Brain microvascular endothelial cell (primary cell): ENCODE measurements around the gene CFAP97.
A peak's percentile ranks its signal among the peaks of the same experiment; 100 is the strongest.

Experiments
- DNase-seq: peaks from one replicate; pipeline ENCODE4 v3.0.0-alpha.2; 2020
- H3K27ac ChIP-seq: fragments of 250-450 bp; sonication (Bioruptor Pico); 2 replicates; pipeline ENCODE4 v1.5.1; 2020; ENCODE audit warnings: mild to moderate bottlenecking, moderate library complexity
- H3K27me3 ChIP-seq: fragments of 250-450 bp; sonication (Bioruptor Pico); replicated peaks from 2 replicates; pipeline ENCODE4 v1.5.1; 2020; ENCODE audit warnings: mild to moderate bottlenecking
- H3K36me3 ChIP-seq: fragments of 250-450 bp; sonication (Bioruptor Pico); replicated peaks from 2 replicates; pipeline ENCODE4 v1.5.1; 2020; ENCODE audit warnings: mild to moderate bottlenecking
- H3K4me3 ChIP-seq: 2 replicates; pipeline ENCODE4 v1.5.1; 2011; ENCODE audit warnings: low read depth, mild to moderate bottlenecking, control low read depth, low read length, moderate library complexity
- CTCF ChIP-seq: IDR thresholded peaks from 2 replicates; pipeline ENCODE4 v1.5.1; 2011; ENCODE audit warnings: low read depth, mild to moderate bottlenecking, moderate library complexity, low read length, control low read depth, inconsistent platforms; ENCODE audit errors: missing control alignments
- in situ Hi-C: cut with HindIII; loops from 2 replicates; pipeline ENCODE4 v1.10.0; 2017; ENCODE audit warnings: low sequenced_read_pairs, low pct_ligation_motif_present

Gene CFAP97

GRCh38 chr4:185227713-185228278 lies 24.0 kb upstream of the CFAP97 start:
- DNase-seq, result no peak
- H3K27ac ChIP-seq, result no peak overlapping the region
- H3K4me3 ChIP-seq, result no peak overlapping the region
- no peaks in the 10 kb centered on the region for H3K36me3 ChIP-seq
- TF ChIP-seq CTCF, result no peak
- H3K27me3 ChIP-seq, result no peaks in the 10 kb centered on the region
- in situ Hi-C loops, result no loop called here

- H3K4me3 ChIP-seq, result no peak overlapping the region
- H3K27ac ChIP-seq, result no peak overlapping the region
- H3K27me3 ChIP-seq, result no peaks in the 10 kb centered on the region
- no peaks in the 10 kb centered on the region for H3K36me3 ChIP-seq
- in situ Hi-C loops, result no loop called here
- no peak for DNase-seq
- peak; percentile 48 for TF ChIP-seq CTCF
These were observed 23.3 kb upstream of the CFAP97 start for GRCh38 chr4:185227131-185227551.

GRCh38 chr4:185225940-185226339 lies 22.1 kb upstream of the CFAP97 start:
- in situ Hi-C loops, result no loop called here
- H3K27me3 ChIP-seq, result no peaks in the 10 kb centered on the region
- DNase-seq, result no peak
- H3K4me3 ChIP-seq, result no peak overlapping the region
- no peak for TF ChIP-seq CTCF
- no peak overlapping the region for H3K27ac ChIP-seq
- no peaks in the 10 kb centered on the region for H3K36me3 ChIP-seq

- Histone ChIP-seq H3K36me3 (no peaks in the 10 kb centered on the region), H3K4me3 (no peak overlapping the region), H3K27ac (no peak overlapping the region), H3K27me3 (no peaks in the 10 kb centered on the region)
- in situ Hi-C loops, result no loop called here
- TF ChIP-seq CTCF, result peak; percentile 34
- DNase-seq, result no peak
These were observed 20.8 kb upstream of the CFAP97 start for GRCh38 chr4:185224597-185224996.

- TF ChIP-seq CTCF, result no peak
- in situ Hi-C loops, result no loop called here
- Histone ChIP-seq H3K36me3 (no peaks in the 10 kb centered on the region), H3K27me3 (no peaks in the 10 kb centered on the region), H3K4me3 (no peak overlapping the region), H3K27ac (no peak overlapping the region)
- DNase-seq, result no peak
These were observed 18.8 kb upstream of the CFAP97 start for GRCh38 chr4:185222598-185222997.

GRCh38 chr4:185221912-185222311 lies 18.1 kb upstream of the CFAP97 start:
- Histone ChIP-seq H3K36me3 (no peaks in the 10 kb centered on the region), H3K27me3 (no peaks in the 10 kb centered on the region)

More at GRCh38 chr4:185221912-185222311, 18.1 kb upstream of the CFAP97 start:
- in situ Hi-C loops, result no loop called here
- no peak overlapping the region for H3K27ac ChIP-seq
- H3K4me3 ChIP-seq, result no peak overlapping the region
- TF ChIP-seq CTCF, result no peak
- no peak for DNase-seq
